A172 (cell line): Measurements from ENCODE around the gene SVIL. TPM values are rescaled to one million over a fixed set of nuclear protein-coding genes. Genes with fewer than 3 reads are reported as not detected.
"Not testable (repeated sequence)": the region's sequence is repeated elsewhere in the genome, so short reads cannot be mapped to it uniquely, and the experiment has no call there.

ENCODE experiments used
- DNase-seq: peaks from one replicate; pipeline ENCODE4 v3.0.0-alpha.2; 2015; ENCODE audit warnings: low spot score
- total RNA-seq: library from RNA; depleted of rRNA; stranded (reverse); fragments of >200 nt; shearing (Covaris generic); gene quantifications from 2 replicates; pipeline ENCODE4 v1.2.3, GENCODE V29; 2014

Gene SVIL
- total RNA-seq, 1 experiment from 2014 or later: 92.0 TPM

GRCh38 chr10:29516309-29516932, 118.3 kb downstream of the SVIL start:
- DNase-seq: not testable (repeated sequence)

DNA sequence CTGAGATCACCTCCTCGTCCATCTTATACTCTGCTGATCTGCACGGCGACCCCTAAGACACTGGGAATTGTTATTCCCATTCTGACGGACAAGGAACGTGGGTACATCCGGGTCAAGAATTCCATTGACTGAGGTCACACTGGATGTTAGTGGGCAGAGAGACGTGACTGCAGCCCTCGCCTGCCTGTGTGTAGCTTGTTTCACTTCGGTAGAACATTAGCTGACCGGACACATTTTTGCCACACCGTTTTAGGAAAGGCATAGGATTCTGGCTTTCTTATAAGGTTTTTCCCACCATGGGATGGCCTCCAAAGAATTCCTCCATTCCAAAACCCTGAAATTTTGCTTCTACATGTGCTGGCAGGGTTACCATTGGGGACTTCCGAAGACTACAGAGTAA, 118.9 kb downstream of the SVIL start:
- not testable (repeated sequence) for DNase-seq

- DNase-seq: not testable (repeated sequence)
Measured at GRCh38 chr10:29515104-29515503, 119.7 kb downstream of the SVIL start.

DNA sequence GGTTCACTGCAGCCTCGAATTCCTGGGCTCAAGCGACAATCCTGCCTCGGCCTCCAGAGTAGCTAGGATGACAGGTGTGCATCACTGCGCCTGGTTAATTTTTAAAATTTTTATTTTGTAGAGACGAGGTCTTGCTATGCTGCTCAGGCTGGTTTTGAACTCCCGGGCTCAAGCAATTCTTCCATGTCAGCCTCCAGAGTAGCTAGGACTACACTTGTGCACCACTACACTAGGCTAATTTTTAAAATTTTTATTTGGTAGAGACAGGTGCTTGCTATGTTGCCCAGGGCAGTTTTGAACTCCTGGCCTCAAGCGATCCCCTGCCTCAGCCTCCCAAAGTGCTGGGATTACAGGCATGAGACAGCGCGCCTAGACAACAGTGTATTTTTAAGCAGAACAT, 120.5 kb downstream of the SVIL start:
- DNase-seq: no peak

GRCh38 chr10:29512425-29512974, 122.3 kb downstream of the SVIL start:
- DNase-seq: no peak

DNA sequence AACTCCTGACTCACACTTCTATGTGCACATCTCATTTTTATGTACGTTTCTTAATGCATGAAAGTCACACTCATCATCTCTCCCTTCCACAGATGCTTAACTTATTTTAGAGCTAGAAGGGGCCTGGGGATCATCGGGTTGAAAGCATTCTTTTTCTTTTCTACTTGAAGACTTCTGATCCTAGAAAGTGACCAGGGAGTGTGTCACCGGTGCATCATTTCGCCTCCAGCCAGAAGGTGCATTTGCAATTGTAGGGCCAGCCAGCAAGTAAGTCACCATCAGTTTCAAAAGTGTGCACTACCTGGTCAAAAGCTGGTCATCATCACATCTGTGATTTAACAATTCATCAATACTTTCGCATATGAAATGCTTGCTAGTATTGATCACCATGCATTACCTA, 123.0 kb downstream of the SVIL start:
- DNase-seq: not testable (repeated sequence)

GRCh38 chr10:29510483-29511157, 124.2 kb downstream of the SVIL start:
- not testable (repeated sequence) for DNase-seq

DNA sequence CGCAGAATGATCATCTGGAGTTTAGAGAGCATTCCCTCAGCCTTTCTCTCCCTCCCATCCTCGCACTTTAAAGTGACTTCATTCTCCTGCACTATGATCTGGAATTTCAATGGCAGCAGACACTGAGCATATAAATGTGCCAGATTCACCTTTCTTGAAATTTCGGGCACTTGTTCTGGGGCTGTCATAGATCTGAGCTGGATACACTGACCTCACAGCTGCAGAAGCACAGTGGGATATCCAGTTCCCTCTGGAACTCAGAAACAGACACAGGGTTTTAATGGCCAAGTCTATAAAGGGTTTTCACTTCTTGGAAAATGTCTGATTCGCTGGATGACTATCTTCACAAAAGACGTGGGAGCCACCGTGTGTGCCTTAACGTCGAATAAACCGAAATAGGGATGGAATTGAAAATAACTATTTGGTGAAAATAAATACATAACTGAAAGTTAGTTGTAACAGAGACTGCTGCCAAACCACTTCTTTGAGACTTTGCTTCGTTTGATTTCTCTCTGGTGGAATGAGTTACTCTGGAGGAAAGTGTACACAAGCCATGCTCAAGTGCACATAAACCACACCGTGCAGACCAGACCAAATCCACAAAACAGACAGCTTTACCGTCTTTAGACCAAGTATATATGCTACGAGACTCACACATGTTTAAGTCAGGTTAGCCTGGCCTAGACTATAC, 126.1 kb downstream of the SVIL start:
- no peak for DNase-seq

- not testable (repeated sequence) for DNase-seq
Measured at GRCh38 chr10:29507750-29508149, 127.0 kb downstream of the SVIL start.

DNA sequence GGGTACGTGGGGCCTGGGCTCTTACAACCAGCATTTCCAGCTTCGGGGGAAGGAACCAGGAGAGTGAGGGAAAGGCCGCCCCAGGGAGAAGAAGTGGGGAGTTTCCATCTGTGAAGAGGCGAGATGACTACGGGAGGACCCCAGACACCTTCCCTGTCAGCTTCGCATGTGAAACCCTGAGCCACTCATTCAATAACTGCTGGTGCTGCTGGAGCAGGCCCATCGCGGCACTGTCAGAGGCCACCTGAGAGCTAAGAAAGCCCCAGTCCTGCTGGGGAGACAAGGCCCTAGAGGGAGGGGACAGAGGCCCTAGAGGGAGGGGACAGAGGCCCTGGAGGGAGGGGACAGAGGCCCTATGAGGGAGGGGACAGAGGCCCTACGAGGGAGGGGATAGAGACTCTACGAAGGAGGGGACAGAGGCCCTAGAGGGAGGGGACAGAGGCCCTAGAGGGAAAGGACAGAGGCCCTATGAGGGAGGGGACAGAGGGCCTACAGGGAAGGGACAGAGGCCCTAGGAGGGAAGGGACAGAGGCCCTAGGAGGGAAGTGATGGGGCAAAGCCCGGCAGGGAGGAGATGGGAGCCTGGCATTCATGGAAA, 128.3 kb downstream of the SVIL start:
- DNase-seq: not testable (repeated sequence)

GRCh38 chr10:29502351-29502750, 132.4 kb downstream of the SVIL start:
- DNase-seq: no peak

- DNase-seq: peak; percentile 96
Measured at GRCh38 chr10:29501692-29502091, 133.1 kb downstream of the SVIL start.

GRCh38 chr10:29499993-29500537, 134.7 kb downstream of the SVIL start:
- DNase-seq: no peak

DNA sequence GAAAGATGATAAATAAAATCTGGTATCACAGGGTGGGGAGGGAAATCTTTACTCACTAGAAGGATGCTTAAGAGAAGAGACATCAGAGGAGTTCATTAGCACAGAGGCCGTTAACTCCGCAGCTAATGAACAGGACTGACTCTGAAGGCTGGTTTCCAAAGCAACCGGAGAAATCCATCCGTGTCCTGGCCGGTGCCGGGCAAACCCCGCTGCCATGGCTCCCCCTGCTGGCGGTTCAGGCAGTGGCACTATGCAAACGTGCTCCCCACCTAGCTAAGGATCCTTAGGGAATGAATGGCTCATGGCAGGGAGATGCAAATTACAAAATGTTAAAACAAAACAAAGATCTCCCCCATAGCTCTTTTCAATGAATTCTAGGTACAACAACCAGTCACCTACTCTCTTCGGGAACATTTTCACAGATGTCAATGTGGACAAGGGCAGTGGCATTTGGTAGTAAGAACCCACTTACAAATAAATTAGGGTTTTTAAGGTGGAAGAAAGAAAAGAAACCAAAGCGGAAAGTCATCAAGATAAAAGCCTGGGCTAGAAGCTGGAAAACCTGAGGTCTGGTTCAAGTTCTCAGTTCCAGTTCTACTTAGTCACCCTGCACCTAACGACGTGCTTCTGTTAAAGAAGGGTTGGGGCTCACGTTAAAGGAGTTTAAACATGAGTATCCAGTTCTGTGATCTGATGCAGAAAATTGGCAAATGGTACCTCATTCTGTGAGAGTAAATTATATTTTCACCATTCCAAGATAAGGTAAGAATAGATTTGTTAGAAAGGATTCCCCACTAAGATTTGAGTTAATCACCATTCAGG, 138.2 kb downstream of the SVIL start:
- DNase-seq: peak; percentile 68

- DNase-seq: no peak
Measured at GRCh38 chr10:29495366-29495765, 139.4 kb downstream of the SVIL start.

DNA sequence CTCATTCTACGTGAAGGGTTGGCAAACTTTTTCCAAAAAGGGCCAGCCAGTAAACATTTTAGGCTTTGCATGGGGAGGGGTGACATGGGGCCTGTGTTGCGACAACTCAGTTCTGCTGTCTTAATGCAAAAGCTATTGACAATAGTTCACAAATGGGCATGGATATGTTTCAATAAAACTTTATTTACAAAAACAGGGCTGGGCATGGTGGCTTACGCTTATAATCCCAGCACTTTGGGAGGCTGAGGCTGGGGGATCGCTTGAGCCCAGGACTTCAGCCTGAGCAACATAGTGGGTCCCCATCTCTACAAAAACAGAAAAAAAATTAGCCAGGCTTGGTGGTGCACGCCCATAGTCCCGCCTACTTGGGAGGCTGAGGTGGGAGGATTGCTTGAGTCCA, 141.1 kb downstream of the SVIL start:
- DNase-seq: no peak

- no peak for DNase-seq
Measured at GRCh38 chr10:29492774-29493173, 142.0 kb downstream of the SVIL start.

- DNase-seq: no peak
Measured at GRCh38 chr10:29491918-29492317, 142.9 kb downstream of the SVIL start.

DNA sequence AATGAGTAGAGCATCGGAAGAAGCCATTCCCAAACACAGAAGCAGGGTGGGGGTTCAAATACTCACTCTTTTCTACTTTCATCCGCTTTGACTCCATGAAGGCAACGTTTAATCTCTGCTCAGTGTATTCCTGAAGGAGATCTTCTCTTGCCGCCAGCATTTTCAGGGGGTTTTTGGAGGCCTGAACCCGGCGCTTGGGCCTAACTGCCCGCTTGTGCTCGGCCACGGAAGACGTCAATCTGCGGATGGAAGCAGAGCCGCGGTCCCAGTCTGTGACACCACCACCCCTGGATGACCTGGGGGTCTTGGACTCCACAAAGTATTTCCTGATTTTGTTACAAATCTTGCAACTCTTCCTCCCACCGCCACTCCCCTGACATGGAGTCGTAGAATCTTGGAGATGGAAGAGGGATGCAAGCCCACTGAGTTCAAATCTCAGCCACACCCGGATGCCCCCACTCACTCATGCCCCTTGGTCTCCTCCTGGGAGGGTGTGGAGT, 143.9 kb downstream of the SVIL start:
- DNase-seq: not testable (repeated sequence)

DNA sequence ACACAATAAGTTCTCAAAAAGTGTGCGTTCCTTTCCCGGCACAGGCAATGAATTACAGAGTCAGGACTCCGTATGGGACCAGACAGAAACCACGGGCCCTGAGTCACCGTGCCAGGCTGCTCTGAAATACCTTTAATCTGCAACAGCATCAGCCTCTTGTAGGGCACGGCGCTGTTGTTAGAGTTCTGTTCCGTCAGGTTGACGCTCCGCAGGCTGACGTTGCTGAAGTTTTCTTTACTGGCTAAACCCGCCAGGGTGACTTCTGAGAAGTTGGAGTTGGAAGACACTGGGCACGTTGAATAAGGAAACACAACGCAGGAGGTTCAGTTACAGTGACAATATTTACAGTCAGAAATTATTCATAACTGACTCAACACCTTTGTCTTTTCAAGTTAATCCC, 146.3 kb downstream of the SVIL start:
- DNase-seq: not testable (repeated sequence)

- not testable (repeated sequence) for DNase-seq
Measured at GRCh38 chr10:29487884-29488266, 146.9 kb downstream of the SVIL start.
